DND-41 (cell line): ENCODE results near the gene RAD51B.

ENCODE experiments used
- EZH2 ChIP-seq: IDR thresholded peaks from 3 replicates; pipeline ENCODE4 v1.6.1; 2012; ENCODE audit warnings: borderline replicate concordance, low read depth, mild to moderate bottlenecking, moderate library complexity, low read length, inconsistent platforms; ENCODE audit not compliant: severe bottlenecking
- TF ChIP-seq, protein P1 (sequence below): IDR thresholded peaks from 2 replicates; pipeline ENCODE4 v1.5.1; 2012; ENCODE audit warnings: borderline replicate concordance, low read length, moderate library complexity, mild to moderate bottlenecking; ENCODE audit not compliant: poor library complexity, severe bottlenecking; ENCODE audit errors: extremely low read depth

- TF ChIP-seq, protein P1, sequence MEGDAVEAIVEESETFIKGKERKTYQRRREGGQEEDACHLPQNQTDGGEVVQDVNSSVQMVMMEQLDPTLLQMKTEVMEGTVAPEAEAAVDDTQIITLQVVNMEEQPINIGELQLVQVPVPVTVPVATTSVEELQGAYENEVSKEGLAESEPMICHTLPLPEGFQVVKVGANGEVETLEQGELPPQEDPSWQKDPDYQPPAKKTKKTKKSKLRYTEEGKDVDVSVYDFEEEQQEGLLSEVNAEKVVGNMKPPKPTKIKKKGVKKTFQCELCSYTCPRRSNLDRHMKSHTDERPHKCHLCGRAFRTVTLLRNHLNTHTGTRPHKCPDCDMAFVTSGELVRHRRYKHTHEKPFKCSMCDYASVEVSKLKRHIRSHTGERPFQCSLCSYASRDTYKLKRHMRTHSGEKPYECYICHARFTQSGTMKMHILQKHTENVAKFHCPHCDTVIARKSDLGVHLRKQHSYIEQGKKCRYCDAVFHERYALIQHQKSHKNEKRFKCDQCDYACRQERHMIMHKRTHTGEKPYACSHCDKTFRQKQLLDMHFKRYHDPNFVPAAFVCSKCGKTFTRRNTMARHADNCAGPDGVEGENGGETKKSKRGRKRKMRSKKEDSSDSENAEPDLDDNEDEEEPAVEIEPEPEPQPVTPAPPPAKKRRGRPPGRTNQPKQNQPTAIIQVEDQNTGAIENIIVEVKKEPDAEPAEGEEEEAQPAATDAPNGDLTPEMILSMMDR = no peak
- no peak for TF ChIP-seq EZH2
Measured at GRCh38 chr14:68122651-68123050, 303.1 kb downstream of the RAD51B start.
